Uterus (tissue), 4 donors: Measurements from ENCODE around the gene DHODH. TPM values are rescaled to one million over a fixed set of nuclear protein-coding genes. Genes with fewer than 3 reads are reported as not detected.
A peak's percentile ranks its signal among the peaks of the same experiment; 100 is the strongest.

Experiments used
- DNase-seq, 2 donors: peaks; one replicate each; pipeline ENCODE4 v3.0.0-alpha.2; 2019 to 2020
- H3K27ac ChIP-seq, 2 donors: fragments of 200-600 bp; sonication (generic); 1 replicate in 1 of 2; 2 replicates in 1 of 2; pipeline ENCODE4 v1.5.1; 2016 to 2018
- H3K27me3 ChIP-seq, 2 donors: fragments of 200-600 bp; sonication (generic); one replicate each; pipeline ENCODE4 v1.5.1; 2018 to 2019; ENCODE audit warnings: control low read depth in 1 of 2
- H3K36me3 ChIP-seq, 2 donors: fragments of 200-600 bp; sonication (generic); one replicate each; pipeline ENCODE4 v1.5.1; 2019; ENCODE audit warnings: control low read depth in 1 of 2
- H3K4me1 ChIP-seq, 2 donors: fragments of 200-600 bp; sonication (generic); one replicate each; pipeline ENCODE4 v1.5.1; 2018 to 2019; ENCODE audit warnings: control low read depth in 1 of 2
- H3K4me3 ChIP-seq, 2 donors: fragments of 200-600 bp; sonication (generic); 1 replicate in 1 of 2; 2 replicates in 1 of 2; pipeline ENCODE4 v1.5.1; 2018 to 2019; ENCODE audit warnings: mild to moderate bottlenecking in 1 of 2
- H3K9me3 ChIP-seq, 2 donors: fragments of 200-600 bp; sonication (generic); one replicate each; pipeline ENCODE4 v1.5.1; 2019; ENCODE audit warnings: control low read depth in 1 of 2
- CTCF ChIP-seq, 4 experiments: fragments of 200-600 bp in 2 of 4; fragments of 450-650 bp in 2 of 4; sonication (generic) in 2 of 4; IDR thresholded peaks; one replicate each; pipeline ENCODE4 v1.5.1; 2016 to 2019; ENCODE audit warnings: antibody characterized with exemption in 4 of 4, mild to moderate bottlenecking in 2 of 4, moderate library complexity in 1 of 4
- POLR2A ChIP-seq, 2 donors: fragments of 450-650 bp; IDR thresholded peaks; one replicate each; pipeline ENCODE4 v1.6.1; 2016; ENCODE audit warnings: antibody characterized with exemption in 2 of 2, mild to moderate bottlenecking in 1 of 2, moderate library complexity in 1 of 2
- intact Hi-C: fragments of 100-400 bp; cut with DNase I; formaldehyde crosslinking; loops from one replicate; pipeline ENCODE4 v1.15.1; 2023; ENCODE audit warnings: low total_unique reads
- total RNA-seq, 4 donors: library from RNA; depleted of rRNA in 3 of 4; stranded (reverse); fragments of >200 nt in 3 of 4; gene quantifications; one replicate each; pipeline versions ENCODE4 v1.1.0 to v1.2.4, GENCODE V29; 2014 to 2023
- donor health status: DM: yes; HTN: yes; CAD: no.

DHODH gene
- total RNA-seq, 4 donors from 2014 or later: 1.8 to 14.7 (median 7.1) TPM

- H3K27me3 ChIP-seq: no peaks in the 10 kb centered on the region
- H3K4me3 ChIP-seq: no peak overlapping the region
- no peaks in the 10 kb centered on the region for H3K36me3 ChIP-seq
- intact Hi-C loops: no loop called here
- no peaks in the 10 kb centered on the region for H3K4me1 ChIP-seq
- H3K9me3 ChIP-seq: no peaks in the 10 kb centered on the region
- no peak for DNase-seq
- no peak overlapping the region for H3K27ac ChIP-seq
- TF ChIP-seq POLR2A (IDR thresholded peaks at IDR 0.05) (no peak), CTCF (IDR thresholded peaks at IDR 0.05) (no peak)
Observed at GRCh38 chr16:72060405-72060804, 51.9 kb downstream of the DHODH start.

GRCh38 chr16:72061564-72061963 lies 53.0 kb downstream of the DHODH start:
- no peak for DNase-seq
- no peaks in the 10 kb centered on the region for H3K4me1 ChIP-seq
- no peak for TF ChIP-seq CTCF (IDR thresholded peaks at IDR 0.05)
- TF ChIP-seq POLR2A (IDR thresholded peaks at IDR 0.05): no peak
- H3K36me3 ChIP-seq: no peaks in the 10 kb centered on the region
- H3K9me3 ChIP-seq: no peaks in the 10 kb centered on the region
- intact Hi-C loops: no loop called here
- no peak overlapping the region for H3K4me3 ChIP-seq
- H3K27me3 ChIP-seq: no peaks in the 10 kb centered on the region
- no peak overlapping the region for H3K27ac ChIP-seq

- Histone ChIP-seq H3K4me1 (no peaks in the 10 kb centered on the region), H3K9me3 (no peaks in the 10 kb centered on the region), H3K36me3 (no peaks in the 10 kb centered on the region), H3K4me3 (no peak overlapping the region), H3K27me3 (no peaks in the 10 kb centered on the region), H3K27ac (no peak overlapping the region)
- no peak for DNase-seq
- TF ChIP-seq POLR2A (IDR thresholded peaks at IDR 0.05) (no peak), CTCF (IDR thresholded peaks at IDR 0.05) (no peak)
- intact Hi-C loops: no loop called here
Observed at GRCh38 chr16:72064361-72064894, 55.9 kb downstream of the DHODH start.

GRCh38 chr16:72066747-72067146 lies 58.2 kb downstream of the DHODH start:
- Histone ChIP-seq H3K27ac (no peak overlapping the region), H3K9me3 (no peaks in the 10 kb centered on the region), H3K4me3 (no peak overlapping the region), H3K4me1 (no peaks in the 10 kb centered on the region), H3K27me3 (no peaks in the 10 kb centered on the region), H3K36me3 (no peaks in the 10 kb centered on the region)
- no peak for DNase-seq
- TF ChIP-seq CTCF (IDR thresholded peaks at IDR 0.05) (peak; percentile 15 to 37 (median 36)), POLR2A (IDR thresholded peaks at IDR 0.05) (no peak)
- intact Hi-C loops: no loop called here

GRCh38 chr16:72068930-72069329 lies 60.4 kb downstream of the DHODH start:
- Histone ChIP-seq H3K36me3 (no peaks in the 10 kb centered on the region), H3K4me1 (no peaks in the 10 kb centered on the region), H3K27me3 (no peaks in the 10 kb centered on the region), H3K27ac (no peak overlapping the region), H3K4me3 (no peak overlapping the region), H3K9me3 (no peaks in the 10 kb centered on the region)
- DNase-seq: no peak
- no peak for TF ChIP-seq CTCF (IDR thresholded peaks at IDR 0.05)
- TF ChIP-seq POLR2A (IDR thresholded peaks at IDR 0.05): no peak
- intact Hi-C loops: no loop called here
